Mucosa of stomach (tissue), 1 donor: ENCODE measurements around the gene CXCL3.
A peak's percentile ranks its signal among the peaks of the same experiment; 100 is the strongest.

Source experiments
- H3K27me3 ChIP-seq: one replicate; pipeline ENCODE4 v1.7.0; 2013; ENCODE audit warnings: mild to moderate bottlenecking, low read length; ENCODE audit not compliant: control insufficient read depth, insufficient read depth
- H3K36me3 ChIP-seq: one replicate; pipeline ENCODE4 v1.7.0; 2013; ENCODE audit warnings: low read length; ENCODE audit not compliant: control insufficient read depth, insufficient read depth
- H3K4me1 ChIP-seq: one replicate; pipeline ENCODE4 v1.7.0; 2013; ENCODE audit warnings: mild to moderate bottlenecking, low read length; ENCODE audit not compliant: control insufficient read depth, insufficient read depth
- H3K4me3 ChIP-seq: one replicate; pipeline ENCODE4 v1.7.0; 2013; ENCODE audit warnings: low read length
- H3K9ac ChIP-seq: one replicate; pipeline ENCODE4 v1.7.0; 2013; ENCODE audit warnings: mild to moderate bottlenecking, low read length, moderate library complexity
- H3K9me3 ChIP-seq: one replicate; pipeline ENCODE4 v1.7.0; 2013; ENCODE audit warnings: mild to moderate bottlenecking, low read length, moderate library complexity; ENCODE audit not compliant: control insufficient read depth
- donor health status: Pancreatic carcinoma.

The CXCL3 gene

GRCh38 chr4:74006009-74006476, 32.4 kb downstream of the CXCL3 start:
- no peaks in the 10 kb centered on the region for H3K9me3 ChIP-seq
- no peak overlapping the region for H3K9ac ChIP-seq
- H3K27me3 ChIP-seq, result no peaks in the 10 kb centered on the region
- peaks cover 6% of the 10 kb centered on the region for H3K4me1 ChIP-seq
- H3K36me3 ChIP-seq, result no peaks in the 10 kb centered on the region
- H3K4me3 ChIP-seq, result no peak overlapping the region

DNA sequence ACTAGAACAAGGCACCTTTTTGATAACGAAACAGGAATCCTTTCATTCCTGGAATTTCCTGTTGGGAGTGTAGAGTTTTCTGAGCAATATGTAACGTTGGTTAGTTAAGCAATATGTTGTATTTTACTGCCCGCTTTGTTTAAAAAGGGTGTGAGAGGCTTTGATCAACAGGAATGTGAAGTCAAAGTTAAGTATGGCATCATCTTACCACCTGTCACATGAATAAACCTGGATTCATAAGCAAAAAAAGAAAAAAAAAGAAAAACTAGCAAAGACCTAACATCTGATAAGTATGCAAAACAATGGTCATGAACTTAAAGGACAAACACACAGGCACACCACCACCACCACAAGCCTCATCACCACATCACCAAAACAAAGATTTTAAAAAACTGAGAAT, 33.0 kb downstream of the CXCL3 start:
- H3K36me3 ChIP-seq, result no peaks in the 10 kb centered on the region
- no peak overlapping the region for H3K9ac ChIP-seq
- H3K9me3 ChIP-seq, result no peaks in the 10 kb centered on the region
- H3K4me3 ChIP-seq, result no peak overlapping the region
- peaks cover 6% of the 10 kb centered on the region for H3K4me1 ChIP-seq
- no peaks in the 10 kb centered on the region for H3K27me3 ChIP-seq

- Histone ChIP-seq H3K4me3 (no peak overlapping the region), H3K36me3 (no peaks in the 10 kb centered on the region), H3K9me3 (no peaks in the 10 kb centered on the region), H3K4me1 (peaks cover 6% of the 10 kb centered on the region), H3K9ac (no peak overlapping the region), H3K27me3 (no peaks in the 10 kb centered on the region)
Observed at GRCh38 chr4:74004668-74005067, 33.8 kb downstream of the CXCL3 start.

GRCh38 chr4:74000301-74000700, 38.2 kb downstream of the CXCL3 start:
- Histone ChIP-seq H3K4me3 (no peak overlapping the region), H3K4me1 (peaks cover 6% of the 10 kb centered on the region), H3K36me3 (no peaks in the 10 kb centered on the region), H3K27me3 (peaks cover 13% of the 10 kb centered on the region), H3K9ac (no peak overlapping the region), H3K9me3 (no peaks in the 10 kb centered on the region)

- Histone ChIP-seq H3K9me3 (no peaks in the 10 kb centered on the region), H3K4me3 (peak within 1 kb of the TSS; percentile 28), H3K4me1 (no peaks in the 10 kb centered on the region), H3K27me3 (peaks cover 13% of the 10 kb centered on the region), H3K9ac (peak within 1 kb of the TSS; percentile 24), H3K36me3 (no peaks in the 10 kb centered on the region)
Observed at GRCh38 chr4:73998040-73999011, 40.2 kb downstream of the CXCL3 start, which contains the start of gene CXCL5. CXCL5 (minus strand) TSS chr4:73998677; CDS start chr4:73998581, 96 bp downstream.

GRCh38 chr4:73992050-73992449, 46.4 kb downstream of the CXCL3 start:
- Histone ChIP-seq H3K4me1 (no peaks in the 10 kb centered on the region), H3K27me3 (no peaks in the 10 kb centered on the region), H3K4me3 (no peak overlapping the region), H3K9me3 (no peaks in the 10 kb centered on the region), H3K36me3 (no peaks in the 10 kb centered on the region), H3K9ac (no peak overlapping the region)

- H3K27me3 ChIP-seq, result no peaks in the 10 kb centered on the region
- no peaks in the 10 kb centered on the region for H3K4me1 ChIP-seq
- H3K9me3 ChIP-seq, result no peaks in the 10 kb centered on the region
- no peak overlapping the region for H3K4me3 ChIP-seq
- no peak overlapping the region for H3K9ac ChIP-seq
- no peaks in the 10 kb centered on the region for H3K36me3 ChIP-seq
Observed at GRCh38 chr4:73991742-73992000, 46.8 kb downstream of the CXCL3 start.

GRCh38 chr4:73990988-73991741, 47.3 kb downstream of the CXCL3 start:
- H3K9me3 ChIP-seq, result no peaks in the 10 kb centered on the region
- H3K27me3 ChIP-seq, result no peaks in the 10 kb centered on the region
- no peaks in the 10 kb centered on the region for H3K4me1 ChIP-seq
- H3K9ac ChIP-seq, result no peak overlapping the region
- no peaks in the 10 kb centered on the region for H3K36me3 ChIP-seq
- no peak overlapping the region for H3K4me3 ChIP-seq

- Histone ChIP-seq H3K9me3 (no peaks in the 10 kb centered on the region), H3K4me3 (no peak overlapping the region), H3K4me1 (no peaks in the 10 kb centered on the region), H3K36me3 (no peaks in the 10 kb centered on the region), H3K27me3 (no peaks in the 10 kb centered on the region), H3K9ac (no peak overlapping the region)
Observed at GRCh38 chr4:73989928-73990327, 48.6 kb downstream of the CXCL3 start.

DNA sequence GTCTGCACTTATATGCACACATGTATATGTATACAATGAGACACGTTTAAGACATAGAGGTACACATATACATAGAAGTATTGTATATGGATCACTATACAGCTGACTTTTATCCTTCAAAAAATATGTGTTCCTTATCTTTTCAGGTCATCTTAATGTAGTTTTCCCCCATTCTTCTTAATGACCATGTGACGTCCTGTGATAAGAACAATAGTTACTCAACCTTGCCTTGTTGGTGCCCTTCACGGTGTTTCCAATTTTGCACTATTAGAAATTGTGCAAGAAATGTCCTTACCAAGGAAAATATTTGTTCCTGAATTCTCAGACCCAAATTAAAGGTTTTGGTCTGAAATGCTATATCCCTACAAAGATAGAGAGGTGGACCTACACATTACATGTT, 49.5 kb downstream of the CXCL3 start:
- Histone ChIP-seq H3K9ac (no peak overlapping the region), H3K9me3 (no peaks in the 10 kb centered on the region), H3K27me3 (no peaks in the 10 kb centered on the region), H3K36me3 (no peaks in the 10 kb centered on the region), H3K4me1 (no peaks in the 10 kb centered on the region), H3K4me3 (no peak overlapping the region)

- H3K9me3 ChIP-seq, result no peaks in the 10 kb centered on the region
- no peak within 1 kb of the TSS for H3K9ac ChIP-seq
- no peak within 1 kb of the TSS for H3K4me3 ChIP-seq
- H3K36me3 ChIP-seq, result no peaks in the 10 kb centered on the region
- H3K27me3 ChIP-seq, result no peaks in the 10 kb centered on the region
- no peaks in the 10 kb centered on the region for H3K4me1 ChIP-seq
Observed at GRCh38 chr4:73988061-73988460, 50.4 kb downstream of the CXCL3 start, which contains the start of gene PPBP. PPBP (minus strand) TSS chr4:73988190; CDS start chr4:73988103, 87 bp downstream.
